GM21576 (cell line): ENCODE measurements around the gene CRLF2.
"Not testable (repeated sequence)": the region's sequence is repeated elsewhere in the genome, so short reads cannot be mapped to it uniquely, and the experiment has no call there.

Experiments
- ATAC-seq: cut with Tn5 transposase; IDR thresholded peaks from one replicate; pipeline ENCODE4 v1.9.1; 2021; ENCODE audit warnings: mild to moderate bottlenecking, moderate library complexity; ENCODE audit not compliant: unreplicated experiment

The CRLF2 gene

DNA sequence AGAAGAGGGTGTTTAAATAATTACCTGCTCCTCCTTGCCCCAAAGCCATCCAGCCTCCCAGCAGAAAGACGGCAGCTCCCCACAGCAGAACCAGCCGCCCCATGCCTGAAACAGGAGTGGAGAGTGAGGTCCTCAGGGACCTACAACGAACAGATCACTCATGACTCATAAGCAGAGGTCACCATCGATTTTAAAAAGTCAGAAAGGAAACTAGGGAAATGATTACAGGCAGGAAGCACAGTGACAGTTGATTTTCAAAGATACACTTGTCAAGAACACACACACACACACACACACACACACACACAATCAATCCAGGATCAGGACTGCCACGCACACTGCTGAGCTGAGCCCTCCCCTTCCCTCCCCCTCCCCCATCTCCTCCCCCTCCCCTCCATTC lies at the start of gene CRLF2:
Gene CRLF2 (minus strand): TSS at position 118 of the 400 bp plus-strand sequence. CDS start 15 bp downstream, at position 103.
- peak; percentile 64 for ATAC-seq

DNA sequence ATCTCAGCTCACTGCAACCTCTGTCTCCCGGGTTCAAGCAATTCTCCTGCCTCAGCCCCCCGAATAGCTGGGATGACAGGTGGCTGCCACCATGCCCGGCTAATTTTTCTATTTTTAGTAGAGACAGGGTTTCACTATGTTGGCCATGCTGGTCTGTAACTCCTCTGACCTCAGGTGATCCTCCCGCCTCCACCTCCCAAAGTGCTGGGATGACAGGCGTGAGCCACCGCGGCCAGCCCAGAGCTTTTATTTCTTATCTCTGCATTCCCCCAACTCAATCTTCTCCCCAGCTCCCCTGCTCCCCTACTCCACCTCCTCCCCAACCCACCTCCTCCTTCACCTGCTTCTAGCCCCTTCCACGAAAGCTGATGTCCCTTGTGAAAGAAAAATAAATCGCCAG lies 49.3 kb upstream of the CRLF2 start:
- not testable (repeated sequence) for ATAC-seq

DNA sequence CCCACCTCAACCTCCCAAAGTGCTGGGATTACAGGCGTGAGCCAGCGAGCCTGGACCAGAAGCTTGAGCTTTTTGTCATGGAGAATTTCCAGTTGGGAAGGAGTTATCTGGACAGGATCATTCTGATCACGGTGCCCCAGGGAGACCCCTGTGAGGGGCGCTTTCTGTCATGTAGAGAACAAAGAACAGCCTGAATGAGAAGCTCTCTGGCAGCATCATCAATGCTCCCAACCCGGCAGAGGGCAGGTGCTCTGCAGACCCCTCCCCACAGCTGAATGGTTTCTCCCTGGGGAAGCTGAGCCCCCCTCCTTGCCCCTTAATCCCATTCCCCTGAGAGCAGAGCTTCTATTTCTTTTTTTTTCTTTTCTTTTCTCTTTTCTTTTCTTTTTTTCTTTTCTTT lies 48.8 kb upstream of the CRLF2 start:
- ATAC-seq, result no peak

GRCh38 chrX:1252861-1253260 lies 40.4 kb upstream of the CRLF2 start:
- no peak for ATAC-seq

GRCh38 chrX:1249101-1249887 lies 36.8 kb upstream of the CRLF2 start:
- ATAC-seq, result no peak

DNA sequence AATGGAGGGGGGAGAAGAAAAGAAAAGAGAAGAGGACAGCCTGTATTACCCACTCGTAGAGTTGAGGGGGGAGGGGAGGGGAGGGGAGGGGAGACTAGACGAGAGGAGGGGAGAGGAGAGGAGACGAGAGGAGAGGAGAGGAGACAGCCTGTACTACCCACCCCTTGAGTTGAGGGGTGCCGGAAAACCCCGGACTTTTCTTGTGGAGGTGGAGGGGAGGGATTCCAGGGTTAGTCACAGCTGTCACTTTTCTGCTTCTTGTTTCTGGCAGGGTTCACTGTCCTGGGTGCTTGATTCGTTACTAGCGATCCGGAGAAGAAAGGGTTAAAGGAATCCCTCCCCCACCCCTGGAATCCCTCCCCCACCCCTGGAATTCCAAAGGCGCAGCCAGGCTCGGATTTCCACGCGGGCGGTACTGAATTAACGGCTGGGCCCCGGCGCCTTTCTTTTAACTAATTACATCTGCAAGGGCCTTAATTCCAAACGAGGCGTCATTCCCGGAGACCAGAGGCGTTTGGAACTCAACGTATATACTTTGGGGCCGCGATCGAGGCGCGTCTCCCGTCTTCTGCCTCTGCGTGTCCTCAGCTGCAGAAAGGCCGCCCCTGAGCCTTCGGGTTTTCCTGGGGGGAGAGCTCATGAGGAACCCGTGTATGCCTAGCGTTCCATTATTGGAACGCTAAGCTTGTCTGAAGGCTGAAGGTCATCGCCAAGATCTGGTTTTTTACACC lies 36.0 kb upstream of the CRLF2 start:
- no peak for ATAC-seq

GRCh38 chrX:1246816-1247215 lies 34.4 kb upstream of the CRLF2 start:
- no peak for ATAC-seq

GRCh38 chrX:1244164-1245076 lies 32.0 kb upstream of the CRLF2 start:
- no peak for ATAC-seq

DNA sequence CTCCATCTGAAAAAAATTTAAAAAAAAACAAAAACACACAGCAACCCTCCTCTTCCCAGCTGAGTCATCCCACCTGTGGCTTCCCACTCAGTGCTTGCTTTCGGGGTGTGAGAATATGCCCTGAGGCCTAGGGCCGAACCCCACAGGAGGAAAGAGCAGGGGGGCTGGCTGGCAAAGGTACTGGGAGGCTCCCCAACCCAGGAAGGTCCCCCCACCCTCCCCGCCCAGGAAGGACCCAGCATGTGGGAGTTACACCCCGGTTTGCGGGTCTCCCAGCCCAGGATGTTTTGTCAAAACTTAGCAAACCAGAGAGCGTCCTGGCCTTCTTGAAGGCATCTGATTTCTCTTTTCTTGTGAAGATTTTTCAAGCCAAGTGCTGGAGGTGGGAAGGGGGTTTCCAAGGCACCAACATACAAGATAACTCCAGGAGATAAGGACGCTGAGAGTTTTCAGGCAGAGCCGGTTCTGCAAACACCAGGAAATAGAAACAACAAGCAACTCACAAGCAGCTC lies 30.5 kb upstream of the CRLF2 start:
- ATAC-seq, result no peak

GRCh38 chrX:1240551-1240950 lies 28.1 kb upstream of the CRLF2 start:
- not testable (repeated sequence) for ATAC-seq

DNA sequence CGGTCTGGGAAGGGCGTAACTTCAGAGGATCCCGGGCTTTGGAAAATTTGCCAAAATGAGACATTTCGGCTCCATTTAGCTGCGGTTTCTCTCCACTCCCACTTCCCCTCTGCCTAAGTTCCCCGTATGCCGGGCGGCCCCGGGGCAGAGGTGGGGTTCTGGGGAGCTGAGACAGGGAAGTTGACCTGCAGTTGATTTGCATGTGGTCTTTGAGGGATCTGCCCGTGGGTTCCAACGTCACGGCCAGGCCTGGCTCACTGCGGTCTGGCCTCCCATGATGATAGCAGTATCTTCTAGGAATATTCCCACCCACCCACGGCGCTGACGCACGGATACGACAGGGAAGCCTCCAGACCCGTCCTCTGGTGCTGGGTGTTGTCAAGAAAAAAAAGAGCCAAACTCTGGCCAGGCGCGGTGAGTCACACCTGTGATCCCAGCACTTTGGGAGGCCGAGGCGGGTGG lies 27.3 kb upstream of the CRLF2 start:
- peak; percentile 84 for ATAC-seq

DNA sequence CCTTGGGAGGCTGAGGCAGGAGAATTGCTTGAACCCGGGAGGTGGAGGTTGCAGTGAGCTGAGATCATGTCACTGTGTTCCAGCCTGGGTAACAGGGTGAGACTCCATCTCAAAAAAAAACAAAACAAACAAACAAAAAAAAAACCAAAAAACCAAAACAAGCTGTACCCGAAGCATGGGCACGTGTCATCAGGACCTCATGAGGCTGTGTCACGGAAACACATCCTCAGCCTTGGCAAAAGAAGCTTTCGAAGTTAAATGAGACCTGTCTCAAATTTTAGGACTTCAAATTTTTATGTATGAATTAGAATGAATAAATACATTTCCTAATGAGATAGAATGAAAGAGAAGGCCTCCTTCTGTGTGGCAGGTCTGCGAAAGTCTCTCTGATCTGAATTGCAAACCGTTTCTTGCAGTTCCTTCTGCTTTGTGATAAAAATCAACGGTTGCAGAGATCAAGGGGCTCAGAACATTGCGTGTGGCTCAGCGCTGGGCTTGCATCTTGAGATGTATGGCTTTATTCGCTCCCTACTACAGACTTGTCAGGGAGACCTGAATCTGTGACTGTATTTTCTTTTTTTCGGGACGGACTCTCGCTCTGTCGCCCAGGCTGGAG lies 19.5 kb upstream of the CRLF2 start:
- no peak for ATAC-seq

DNA sequence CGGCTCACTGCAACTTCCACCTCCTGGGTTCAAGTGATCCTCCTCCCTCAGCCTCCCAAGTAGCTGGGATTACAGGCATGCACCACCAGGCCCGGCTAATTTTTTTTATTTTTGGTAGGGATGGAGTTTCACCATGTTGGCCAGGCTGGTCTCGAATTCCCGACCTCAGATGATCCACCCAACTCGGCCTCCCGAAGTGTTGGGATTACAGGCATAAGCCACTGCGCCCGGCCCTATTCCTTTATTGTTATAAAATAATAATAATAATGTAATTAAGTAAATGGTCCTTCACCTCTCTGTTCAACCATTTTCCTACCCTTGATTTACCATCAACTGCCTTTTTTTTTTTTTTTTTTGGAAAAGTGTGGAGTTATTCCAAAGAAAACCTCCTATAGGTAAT lies 15.7 kb upstream of the CRLF2 start:
- ATAC-seq, result not testable (repeated sequence)

GRCh38 chrX:1226249-1226648 lies 13.8 kb upstream of the CRLF2 start:
- no peak for ATAC-seq

DNA sequence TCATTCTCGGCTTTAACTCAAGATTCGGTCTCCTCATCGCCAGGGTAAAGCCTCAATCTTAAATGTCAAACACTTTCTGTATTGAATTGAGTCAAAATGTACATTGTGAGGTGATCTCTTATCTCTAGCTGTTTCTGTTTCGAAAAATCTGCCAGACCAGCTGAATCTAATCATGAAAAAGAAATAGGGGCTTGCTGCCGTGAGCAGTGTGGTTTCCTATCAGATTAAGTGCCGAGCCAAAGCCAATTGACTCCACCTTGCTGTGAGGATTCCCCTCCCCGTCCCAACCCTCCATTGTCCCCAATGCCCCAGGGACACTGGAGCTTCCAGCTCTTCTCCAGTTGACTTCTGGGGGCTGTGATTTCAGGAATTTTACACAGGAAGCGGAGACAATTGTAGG lies 12.5 kb upstream of the CRLF2 start:
- ATAC-seq, result no peak

DNA sequence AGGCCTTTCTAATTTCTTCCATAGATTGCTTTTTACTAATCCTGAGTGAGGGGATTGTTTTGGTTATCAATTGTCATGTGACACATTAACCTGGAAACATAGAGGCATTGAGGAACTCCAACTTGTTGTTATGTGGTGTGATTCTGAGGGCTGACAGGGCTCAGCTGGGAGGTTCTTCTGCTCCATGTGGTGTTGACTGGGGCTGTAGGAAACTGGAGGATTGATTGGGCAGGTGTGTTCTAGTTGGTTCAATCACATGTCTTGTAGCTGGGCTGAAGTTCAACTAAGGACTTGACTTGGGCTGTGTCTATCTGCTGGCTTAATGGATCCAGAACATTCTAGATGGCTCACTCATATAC lies 10.8 kb upstream of the CRLF2 start:
- ATAC-seq, result no peak

GRCh38 chrX:1222531-1223241 lies 10.2 kb upstream of the CRLF2 start:
- ATAC-seq, result no peak

DNA sequence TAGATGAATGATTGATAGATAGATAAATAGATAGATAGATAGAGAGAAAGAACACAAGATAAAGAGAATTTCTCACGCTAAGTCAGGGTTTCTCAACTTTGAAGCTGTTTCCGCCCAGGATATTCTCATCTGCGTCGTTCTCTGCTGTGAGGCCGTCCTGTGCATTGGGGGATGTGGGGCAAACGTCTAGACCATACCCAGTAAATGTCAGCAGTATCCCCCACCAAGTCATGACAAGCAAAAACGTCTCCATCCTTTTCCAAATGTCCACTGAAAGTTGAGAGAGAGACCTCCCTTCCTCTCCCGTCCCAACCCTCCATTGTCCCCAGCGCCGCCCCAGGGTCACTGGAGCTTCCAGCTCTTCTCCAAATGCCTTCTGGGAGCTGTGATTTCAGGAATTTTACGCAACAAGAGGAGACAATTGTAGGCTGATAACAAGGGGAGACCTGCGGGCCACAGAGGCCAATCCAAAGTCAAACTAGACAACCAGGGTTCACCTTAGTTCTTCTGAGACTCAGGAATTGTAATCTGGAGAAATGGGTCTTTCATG lies 8.9 kb upstream of the CRLF2 start:
- ATAC-seq, result no peak

DNA sequence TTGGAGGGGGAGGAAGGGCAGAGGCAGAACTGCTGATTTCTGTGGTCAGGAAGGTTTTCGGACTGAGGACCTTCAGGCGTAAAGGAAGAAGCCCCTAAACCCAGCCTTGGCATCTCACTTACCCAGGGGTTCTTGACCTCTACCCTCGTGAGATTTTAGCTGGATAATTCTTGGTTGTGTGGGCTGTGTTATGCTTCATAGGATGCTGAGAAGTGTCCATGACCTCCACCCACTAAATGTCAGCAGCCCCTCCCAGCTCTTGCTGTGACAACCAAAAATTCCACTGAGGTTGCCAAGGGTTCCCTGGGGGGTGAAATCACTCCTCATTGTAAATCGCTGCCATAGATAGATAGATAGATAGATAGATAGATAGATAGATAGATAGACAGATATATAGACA lies 5.8 kb upstream of the CRLF2 start:
- no peak for ATAC-seq
